Right lobe of liver (tissue), 4 donors: ENCODE measurements around the gene OR4D1.

Source experiments
- POLR2A ChIP-seq: fragments of 450-650 bp; IDR thresholded peaks from one replicate; pipeline ENCODE4 v1.6.1; 2017; ENCODE audit warnings: antibody characterized with exemption, mild to moderate bottlenecking
- TF ChIP-seq, protein P1 (sequence below), 4 donors: fragments of 200-600 bp in 3 of 4; fragments of 450-650 bp in 1 of 4; IDR thresholded peaks; one replicate each; pipeline versions ENCODE4 v1.5.1 to v1.8.0; 2016 to 2022; ENCODE audit warnings: antibody characterized with exemption in 4 of 4, mild to moderate bottlenecking in 2 of 4
- donor health status: DM: no; HTN: no; CAD: no.
- donor health status: DM: no; HTN: no; CAD: no.
- donor health status: DM: no; HTN: yes; CAD: no.

DNA sequence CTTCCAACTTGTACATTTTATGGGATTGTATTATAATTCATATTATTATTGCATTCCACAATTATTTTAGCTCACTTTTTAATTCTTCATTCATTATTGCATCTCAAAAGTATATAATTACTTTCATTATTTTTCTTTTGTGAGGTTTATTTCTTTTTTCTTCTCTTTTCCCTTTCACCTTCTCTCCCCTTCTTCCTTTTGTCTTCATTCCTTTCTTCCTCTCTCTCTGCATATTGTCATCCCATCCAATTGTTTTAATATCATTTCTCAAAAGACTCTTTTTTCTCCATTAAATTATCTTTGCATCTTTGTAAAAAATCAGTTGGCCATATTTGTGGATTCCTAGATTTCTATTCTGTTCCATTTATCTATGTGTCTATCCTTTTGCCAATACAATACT is 47.7 kb upstream of the OR4D1 start:
- TF ChIP-seq POLR2A: no peak
- TF ChIP-seq, protein P1, sequence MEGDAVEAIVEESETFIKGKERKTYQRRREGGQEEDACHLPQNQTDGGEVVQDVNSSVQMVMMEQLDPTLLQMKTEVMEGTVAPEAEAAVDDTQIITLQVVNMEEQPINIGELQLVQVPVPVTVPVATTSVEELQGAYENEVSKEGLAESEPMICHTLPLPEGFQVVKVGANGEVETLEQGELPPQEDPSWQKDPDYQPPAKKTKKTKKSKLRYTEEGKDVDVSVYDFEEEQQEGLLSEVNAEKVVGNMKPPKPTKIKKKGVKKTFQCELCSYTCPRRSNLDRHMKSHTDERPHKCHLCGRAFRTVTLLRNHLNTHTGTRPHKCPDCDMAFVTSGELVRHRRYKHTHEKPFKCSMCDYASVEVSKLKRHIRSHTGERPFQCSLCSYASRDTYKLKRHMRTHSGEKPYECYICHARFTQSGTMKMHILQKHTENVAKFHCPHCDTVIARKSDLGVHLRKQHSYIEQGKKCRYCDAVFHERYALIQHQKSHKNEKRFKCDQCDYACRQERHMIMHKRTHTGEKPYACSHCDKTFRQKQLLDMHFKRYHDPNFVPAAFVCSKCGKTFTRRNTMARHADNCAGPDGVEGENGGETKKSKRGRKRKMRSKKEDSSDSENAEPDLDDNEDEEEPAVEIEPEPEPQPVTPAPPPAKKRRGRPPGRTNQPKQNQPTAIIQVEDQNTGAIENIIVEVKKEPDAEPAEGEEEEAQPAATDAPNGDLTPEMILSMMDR (IDR thresholded peaks at IDR 0.05): no peak
